Ishikawa (cell line): ENCODE measurements around the gene CAGE1.

Experiments used
- CEBPB ChIP-seq: IDR thresholded peaks from 2 replicates; pipeline ENCODE4 v1.6.1; 2012
- CREB1 ChIP-seq: IDR thresholded peaks from 2 replicates; pipeline ENCODE4 v1.6.1; 2012; ENCODE audit warnings: low read depth
- EGR1 ChIP-seq: IDR thresholded peaks from 2 replicates; pipeline ENCODE4 v1.6.1; 2012
- EP300 ChIP-seq: IDR thresholded peaks from 2 replicates; pipeline ENCODE4 v1.6.1; 2012; ENCODE audit warnings: borderline replicate concordance
- FOXM1 ChIP-seq: IDR thresholded peaks from 2 replicates; pipeline ENCODE4 v1.6.1; 2012; ENCODE audit warnings: low read depth, borderline replicate concordance
- NFIC ChIP-seq: IDR thresholded peaks from 2 replicates; pipeline ENCODE4 v1.6.1; 2012
- RAD21 ChIP-seq: IDR thresholded peaks from 2 replicates; pipeline ENCODE4 v1.6.1; 2012; ENCODE audit warnings: low read depth
- TAF1 ChIP-seq: IDR thresholded peaks from 2 replicates; pipeline ENCODE4 v1.6.1; 2012; ENCODE audit warnings: low read depth, mild to moderate bottlenecking
- TCF12 ChIP-seq: IDR thresholded peaks from 2 replicates; pipeline ENCODE4 v1.6.1; 2012; ENCODE audit warnings: low read depth
- TEAD4 ChIP-seq: IDR thresholded peaks from 2 replicates; pipeline ENCODE4 v1.6.1; 2012
- YY1 ChIP-seq: IDR thresholded peaks from 2 replicates; pipeline ENCODE4 v1.6.1; 2012; ENCODE audit warnings: low read depth
- ZBTB7A ChIP-seq: IDR thresholded peaks from 2 replicates; pipeline ENCODE4 v1.6.1; 2012; ENCODE audit warnings: low read depth
- TF ChIP-seq, protein P1 (sequence below): IDR thresholded peaks from 2 replicates; pipeline ENCODE4 v1.6.1; 2012
- TF ChIP-seq, protein P2 (sequence below): IDR thresholded peaks from 2 replicates; pipeline ENCODE4 v1.6.1; 2012
- TF ChIP-seq, protein P3 (sequence below): IDR thresholded peaks from 2 replicates; pipeline ENCODE4 v1.6.1; 2012; ENCODE audit warnings: low read depth, mild to moderate bottlenecking

The CAGE1 gene

DNA sequence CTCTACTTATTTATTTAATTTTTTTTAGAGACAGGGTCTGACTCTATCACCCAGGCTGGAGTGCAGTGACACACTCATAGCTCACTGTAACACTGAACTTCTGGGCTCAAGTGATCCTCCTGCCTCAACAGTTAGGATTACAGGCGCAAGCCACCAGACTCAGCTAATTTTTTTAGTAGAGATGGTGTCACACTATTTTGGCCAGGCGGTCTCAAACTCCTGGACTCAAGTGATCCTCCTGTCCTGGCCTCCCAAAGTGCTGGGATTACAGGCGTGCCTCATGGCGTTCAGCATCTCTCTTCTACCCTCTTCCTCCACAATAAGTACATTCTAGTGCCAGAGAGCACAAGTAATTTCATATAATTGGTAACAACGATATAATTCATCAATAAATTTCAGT, 82.0 kb downstream of the CAGE1 start:
- TF ChIP-seq RAD21 (no peak), YY1 (no peak), FOXM1 (no peak), CEBPB (no peak), TEAD4 (no peak), CREB1 (no peak), ZBTB7A (no peak), EGR1 (no peak), TCF12 (no peak)
- TF ChIP-seq, protein P1, sequence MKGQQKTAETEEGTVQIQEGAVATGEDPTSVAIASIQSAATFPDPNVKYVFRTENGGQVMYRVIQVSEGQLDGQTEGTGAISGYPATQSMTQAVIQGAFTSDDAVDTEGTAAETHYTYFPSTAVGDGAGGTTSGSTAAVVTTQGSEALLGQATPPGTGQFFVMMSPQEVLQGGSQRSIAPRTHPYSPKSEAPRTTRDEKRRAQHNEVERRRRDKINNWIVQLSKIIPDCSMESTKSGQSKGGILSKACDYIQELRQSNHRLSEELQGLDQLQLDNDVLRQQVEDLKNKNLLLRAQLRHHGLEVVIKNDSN = no peak
- TF ChIP-seq, protein P2, sequence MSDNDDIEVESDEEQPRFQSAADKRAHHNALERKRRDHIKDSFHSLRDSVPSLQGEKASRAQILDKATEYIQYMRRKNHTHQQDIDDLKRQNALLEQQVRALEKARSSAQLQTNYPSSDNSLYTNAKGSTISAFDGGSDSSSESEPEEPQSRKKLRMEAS = no peak
- TF ChIP-seq, protein P3, sequence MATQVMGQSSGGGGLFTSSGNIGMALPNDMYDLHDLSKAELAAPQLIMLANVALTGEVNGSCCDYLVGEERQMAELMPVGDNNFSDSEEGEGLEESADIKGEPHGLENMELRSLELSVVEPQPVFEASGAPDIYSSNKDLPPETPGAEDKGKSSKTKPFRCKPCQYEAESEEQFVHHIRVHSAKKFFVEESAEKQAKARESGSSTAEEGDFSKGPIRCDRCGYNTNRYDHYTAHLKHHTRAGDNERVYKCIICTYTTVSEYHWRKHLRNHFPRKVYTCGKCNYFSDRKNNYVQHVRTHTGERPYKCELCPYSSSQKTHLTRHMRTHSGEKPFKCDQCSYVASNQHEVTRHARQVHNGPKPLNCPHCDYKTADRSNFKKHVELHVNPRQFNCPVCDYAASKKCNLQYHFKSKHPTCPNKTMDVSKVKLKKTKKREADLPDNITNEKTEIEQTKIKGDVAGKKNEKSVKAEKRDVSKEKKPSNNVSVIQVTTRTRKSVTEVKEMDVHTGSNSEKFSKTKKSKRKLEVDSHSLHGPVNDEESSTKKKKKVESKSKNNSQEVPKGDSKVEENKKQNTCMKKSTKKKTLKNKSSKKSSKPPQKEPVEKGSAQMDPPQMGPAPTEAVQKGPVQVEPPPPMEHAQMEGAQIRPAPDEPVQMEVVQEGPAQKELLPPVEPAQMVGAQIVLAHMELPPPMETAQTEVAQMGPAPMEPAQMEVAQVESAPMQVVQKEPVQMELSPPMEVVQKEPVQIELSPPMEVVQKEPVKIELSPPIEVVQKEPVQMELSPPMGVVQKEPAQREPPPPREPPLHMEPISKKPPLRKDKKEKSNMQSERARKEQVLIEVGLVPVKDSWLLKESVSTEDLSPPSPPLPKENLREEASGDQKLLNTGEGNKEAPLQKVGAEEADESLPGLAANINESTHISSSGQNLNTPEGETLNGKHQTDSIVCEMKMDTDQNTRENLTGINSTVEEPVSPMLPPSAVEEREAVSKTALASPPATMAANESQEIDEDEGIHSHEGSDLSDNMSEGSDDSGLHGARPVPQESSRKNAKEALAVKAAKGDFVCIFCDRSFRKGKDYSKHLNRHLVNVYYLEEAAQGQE = no peak

DNA sequence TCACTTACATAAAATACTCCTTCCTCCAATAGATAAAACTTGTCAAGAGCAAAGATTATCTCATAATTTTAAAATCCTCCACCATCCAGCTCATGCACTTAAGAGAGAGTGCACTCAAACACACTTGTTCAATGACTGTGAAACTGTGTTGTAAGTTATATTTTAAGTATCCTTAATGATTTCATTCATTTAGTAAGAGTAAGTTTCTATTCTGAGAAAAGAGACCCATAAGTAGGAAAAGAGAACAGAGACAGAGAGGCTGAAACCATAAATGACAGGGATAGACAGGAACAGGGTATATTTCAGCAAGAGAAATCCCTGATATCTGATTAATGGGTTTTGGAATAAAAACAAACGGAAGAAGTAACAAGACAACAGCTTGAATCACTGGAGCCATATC, 84.7 kb downstream of the CAGE1 start:
- TF ChIP-seq, protein P2 = no peak
- TF ChIP-seq RAD21 (no peak), TEAD4 (no peak), NFIC (no peak), YY1 (no peak), FOXM1 (no peak), ZBTB7A (no peak), CREB1 (no peak), EGR1 (no peak), TAF1 (no peak), TCF12 (no peak)
- TF ChIP-seq, protein P1 = no peak
- TF ChIP-seq, protein P3 = no peak

DNA sequence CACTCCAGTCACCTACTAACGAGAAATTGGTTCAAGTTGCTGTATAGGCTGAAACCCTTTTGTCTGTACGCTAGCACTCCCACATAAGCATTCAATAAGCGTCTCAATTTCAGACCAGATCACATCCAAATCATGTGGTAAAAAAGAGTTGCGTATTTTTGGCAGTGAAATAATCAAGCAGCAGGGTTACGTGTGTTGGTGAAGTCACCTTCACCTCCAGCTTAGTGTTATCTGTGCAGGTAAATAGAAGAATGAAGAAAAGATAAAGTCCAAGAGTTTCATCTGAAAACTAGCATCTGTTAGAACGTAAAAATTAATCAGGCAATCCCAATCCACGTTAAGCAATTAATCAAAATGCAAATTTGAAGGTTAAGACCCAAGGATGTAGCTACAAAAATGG, 87.8 kb downstream of the CAGE1 start:
- TF ChIP-seq CREB1 (no peak), TAF1 (no peak), RAD21 (no peak), EGR1 (no peak), CEBPB (no peak), ZBTB7A (no peak), TCF12 (no peak), FOXM1 (no peak), EP300 (no peak), YY1 (no peak), NFIC (no peak), TEAD4 (no peak)
- TF ChIP-seq, protein P3 = no peak
- TF ChIP-seq, protein P1 = no peak
- TF ChIP-seq, protein P2 = no peak

DNA sequence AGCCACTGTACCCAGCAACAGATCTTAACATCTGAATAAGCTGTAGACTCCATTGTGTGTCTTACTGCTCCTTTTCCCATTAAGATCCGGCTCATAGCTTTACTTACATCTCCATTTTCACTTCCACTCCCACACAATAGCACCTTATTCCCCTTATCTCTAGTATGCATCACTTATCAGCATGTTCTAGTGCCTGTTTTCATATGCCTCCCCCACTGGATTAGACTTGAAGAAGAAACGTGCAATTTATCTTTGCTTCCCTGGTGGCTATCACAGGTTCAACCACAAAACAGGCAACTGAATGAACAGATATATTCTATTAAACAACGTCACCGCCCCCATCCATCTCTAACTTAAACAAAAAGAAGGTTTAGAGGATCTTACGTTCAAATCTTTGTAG, 88.6 kb downstream of the CAGE1 start:
- TF ChIP-seq CEBPB (no peak), FOXM1 (no peak), RAD21 (no peak), NFIC (no peak), YY1 (no peak), EP300 (no peak), ZBTB7A (no peak)
- TF ChIP-seq, protein P3 = no peak
